Stomach (tissue), 4 donors: Measurements from ENCODE around the gene POLR3E.

Experiments
- EP300 ChIP-seq: sonication (generic); formaldehyde crosslinking; IDR thresholded peaks from one replicate; pipeline ENCODE4 v1.6.1; 2017; ENCODE audit warnings: antibody characterized with exemption
- POLR2AphosphoS5 ChIP-seq, 3 donors: sonication (generic); formaldehyde crosslinking; IDR thresholded peaks; one replicate each; pipeline ENCODE4 v1.6.1; 2016; ENCODE audit warnings: antibody characterized with exemption in 3 of 3
- TF ChIP-seq, protein P1 (sequence below), 7 experiments: fragments of 450-650 bp in 4 of 7; fragments of 200-600 bp in 3 of 7; sonication (generic) in 3 of 7; IDR thresholded peaks; one replicate each; pipeline ENCODE4 v1.5.1; 2016 to 2019; ENCODE audit warnings: antibody characterized with exemption in 7 of 7, control low read depth in 2 of 7, mild to moderate bottlenecking in 1 of 7

DNA sequence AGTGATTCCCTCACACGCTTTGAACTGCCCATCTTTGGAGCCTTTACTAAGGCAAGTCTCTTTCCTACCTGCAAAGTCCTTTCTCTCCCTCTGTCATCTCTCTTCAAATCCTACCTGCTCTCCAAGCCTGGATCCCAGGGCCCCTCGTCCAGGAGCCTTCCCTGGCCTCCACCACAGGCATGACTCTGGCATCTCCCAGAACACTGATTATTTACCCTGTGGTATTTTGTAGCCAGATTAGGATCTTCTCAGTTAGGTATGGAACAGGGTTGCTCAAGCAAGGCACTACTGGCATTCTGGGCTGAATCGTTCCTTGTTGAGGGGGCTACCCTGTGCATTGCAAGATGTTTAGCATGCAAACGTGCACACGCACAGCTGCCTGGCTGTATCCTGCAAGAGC is 31.9 kb upstream of the POLR3E start:
- TF ChIP-seq POLR2AphosphoS5 (IDR thresholded peaks at IDR 0.05) (no peak), EP300 (no peak)
- TF ChIP-seq, protein P1, sequence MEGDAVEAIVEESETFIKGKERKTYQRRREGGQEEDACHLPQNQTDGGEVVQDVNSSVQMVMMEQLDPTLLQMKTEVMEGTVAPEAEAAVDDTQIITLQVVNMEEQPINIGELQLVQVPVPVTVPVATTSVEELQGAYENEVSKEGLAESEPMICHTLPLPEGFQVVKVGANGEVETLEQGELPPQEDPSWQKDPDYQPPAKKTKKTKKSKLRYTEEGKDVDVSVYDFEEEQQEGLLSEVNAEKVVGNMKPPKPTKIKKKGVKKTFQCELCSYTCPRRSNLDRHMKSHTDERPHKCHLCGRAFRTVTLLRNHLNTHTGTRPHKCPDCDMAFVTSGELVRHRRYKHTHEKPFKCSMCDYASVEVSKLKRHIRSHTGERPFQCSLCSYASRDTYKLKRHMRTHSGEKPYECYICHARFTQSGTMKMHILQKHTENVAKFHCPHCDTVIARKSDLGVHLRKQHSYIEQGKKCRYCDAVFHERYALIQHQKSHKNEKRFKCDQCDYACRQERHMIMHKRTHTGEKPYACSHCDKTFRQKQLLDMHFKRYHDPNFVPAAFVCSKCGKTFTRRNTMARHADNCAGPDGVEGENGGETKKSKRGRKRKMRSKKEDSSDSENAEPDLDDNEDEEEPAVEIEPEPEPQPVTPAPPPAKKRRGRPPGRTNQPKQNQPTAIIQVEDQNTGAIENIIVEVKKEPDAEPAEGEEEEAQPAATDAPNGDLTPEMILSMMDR (IDR thresholded peaks at IDR 0.05), result no peak
